Measurements from ENCODE around the gene ATP8A2.
"Not testable (repeated sequence)": the region's sequence is repeated elsewhere in the genome, so short reads cannot be mapped to it uniquely, and the experiment has no call there.

Gene ATP8A2

GRCh38 chr13:25371875-25372283, at the start of gene ATP8A2:
Gene ATP8A2, plus strand, starts transcription at chr13:25371974. Its CDS starts 239 bp downstream, at chr13:25372213.
- DNase-seq = no peak

GRCh38 chr13:25324100-25324499, 47.7 kb upstream of the ATP8A2 start:
- no peak for DNase-seq

- no peak for DNase-seq
Observed at GRCh38 chr13:25329706-25330105, 42.1 kb upstream of the ATP8A2 start.

- no peak for DNase-seq
Observed at GRCh38 chr13:25330541-25330940, 41.2 kb upstream of the ATP8A2 start.

- DNase-seq = no peak
Observed at GRCh38 chr13:25335856-25336255, 35.9 kb upstream of the ATP8A2 start.

GRCh38 chr13:25345576-25345975, 26.2 kb upstream of the ATP8A2 start:
- DNase-seq = no peak

- no peak for DNase-seq
Observed at GRCh38 chr13:25347151-25347550, 24.6 kb upstream of the ATP8A2 start.

- no peak for DNase-seq
Observed at GRCh38 chr13:25351404-25351803, 20.4 kb upstream of the ATP8A2 start.

- no peak for DNase-seq
Observed at GRCh38 chr13:25352230-25352629, 19.5 kb upstream of the ATP8A2 start.

- no peak for DNase-seq
Observed at GRCh38 chr13:25352806-25353205, 19.0 kb upstream of the ATP8A2 start.

- no peak for DNase-seq
Observed at GRCh38 chr13:25353344-25353743, 18.4 kb upstream of the ATP8A2 start.

- DNase-seq = no peak
Observed at GRCh38 chr13:25354377-25354776, 17.4 kb upstream of the ATP8A2 start.

- DNase-seq = not testable (repeated sequence)
Observed at GRCh38 chr13:25360443-25360842, 11.3 kb upstream of the ATP8A2 start.

- no peak for DNase-seq
Observed at GRCh38 chr13:25365720-25366235, 6.0 kb upstream of the ATP8A2 start.

GRCh38 chr13:25371158-25371874, 458 bp upstream of the ATP8A2 start:
- no peak for DNase-seq

GRCh38 chr13:25372284-25373081, 709 bp downstream of the ATP8A2 start:
- no peak for DNase-seq

- no peak for DNase-seq
Observed at GRCh38 chr13:25375727-25376358, 4.1 kb downstream of the ATP8A2 start.

- no peak for DNase-seq
Observed at GRCh38 chr13:25377244-25377962, 5.6 kb downstream of the ATP8A2 start.

GRCh38 chr13:25378528-25378927, 6.8 kb downstream of the ATP8A2 start:
- DNase-seq = no peak

- DNase-seq = no peak
Observed at GRCh38 chr13:25379011-25379410, 7.2 kb downstream of the ATP8A2 start.

GRCh38 chr13:25380082-25380481, 8.3 kb downstream of the ATP8A2 start:
- no peak for DNase-seq

GRCh38 chr13:25380741-25381324, 9.1 kb downstream of the ATP8A2 start:
- DNase-seq = no peak
